Midbrain (tissue), 1 donor: ENCODE measurements around the gene HMX1.
A peak's percentile ranks its signal among the peaks of the same experiment; 100 is the strongest.

Experiments
- DNase-seq: peaks from one replicate; lab custom pipeline; 2025; lab: John Stamatoyannopoulos, UW

Gene HMX1

DNA sequence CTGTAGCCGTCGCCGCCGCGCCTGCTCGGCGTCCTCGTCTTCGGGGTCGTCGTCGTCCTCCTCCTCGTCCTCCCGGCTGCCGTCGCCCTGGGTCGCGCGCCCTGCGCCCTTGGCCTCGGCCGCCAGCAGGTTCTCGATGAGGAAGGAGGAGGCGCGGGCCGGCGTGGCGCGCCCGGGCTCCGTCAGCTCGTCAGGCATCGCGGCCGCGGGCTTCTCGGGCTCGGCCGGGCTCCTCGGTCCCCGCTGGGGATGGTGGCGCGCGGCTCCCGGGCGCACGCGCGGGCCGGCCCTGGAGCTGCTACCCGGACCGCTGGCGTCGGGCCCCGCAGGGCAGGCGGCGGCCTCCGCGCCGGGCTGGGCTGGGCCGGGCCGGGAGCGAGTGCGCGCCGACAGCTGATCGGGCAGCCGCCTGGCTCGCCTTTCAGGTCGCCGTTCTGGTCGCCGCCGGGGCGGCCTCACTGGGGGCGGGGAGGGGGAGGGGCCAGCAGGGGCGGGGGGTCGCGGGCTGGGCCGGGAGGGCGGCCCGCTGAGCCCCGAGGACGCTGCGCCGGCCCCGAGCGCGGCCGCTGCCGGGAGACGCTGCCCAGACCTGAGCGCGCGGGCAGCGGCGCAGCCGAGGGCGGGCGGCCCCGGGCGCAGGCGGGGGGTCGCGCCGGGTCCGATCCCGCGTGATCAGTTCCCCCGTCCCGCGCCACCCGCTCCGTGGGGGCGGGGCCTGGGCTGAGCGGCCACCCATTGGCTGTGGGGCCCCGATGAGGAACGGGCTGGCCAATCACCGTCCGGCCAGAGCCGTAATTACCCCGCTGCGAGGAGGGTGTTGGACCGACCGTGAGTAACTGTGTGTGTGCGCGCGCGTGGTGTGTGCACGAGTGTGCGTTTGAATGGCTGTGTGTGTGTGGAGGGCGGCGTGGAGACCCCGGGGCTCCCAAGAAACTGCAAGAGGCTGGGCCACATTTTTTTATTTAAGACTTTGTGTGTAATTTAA lies at the start of gene HMX1:
HMX1 (minus strand) TSS at position 423 of the 985 bp plus-strand sequence; CDS start at position 198, 225 bp downstream.
- DNase-seq: peak; percentile 73

DNA sequence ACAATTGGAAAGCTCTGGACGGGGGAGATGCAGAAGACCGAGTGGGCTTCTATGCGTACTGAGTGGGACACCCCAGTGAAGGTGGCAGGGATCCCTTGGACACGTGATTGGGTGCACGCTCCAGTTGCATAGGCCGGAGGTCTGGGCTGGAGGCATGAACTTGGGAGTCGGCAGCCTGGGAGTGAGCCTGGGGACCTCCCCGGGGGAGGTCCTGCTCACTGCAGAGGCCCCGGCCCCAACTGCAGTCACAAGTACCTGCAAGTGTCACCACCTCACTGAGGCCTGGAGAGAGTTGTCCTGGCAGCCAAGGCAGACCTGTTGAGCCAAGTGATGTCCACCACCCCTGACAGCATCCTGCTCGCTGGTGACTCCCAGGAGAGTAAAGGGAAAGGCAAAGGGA lies 49.3 kb upstream of the HMX1 start:
- no peak for DNase-seq

DNA sequence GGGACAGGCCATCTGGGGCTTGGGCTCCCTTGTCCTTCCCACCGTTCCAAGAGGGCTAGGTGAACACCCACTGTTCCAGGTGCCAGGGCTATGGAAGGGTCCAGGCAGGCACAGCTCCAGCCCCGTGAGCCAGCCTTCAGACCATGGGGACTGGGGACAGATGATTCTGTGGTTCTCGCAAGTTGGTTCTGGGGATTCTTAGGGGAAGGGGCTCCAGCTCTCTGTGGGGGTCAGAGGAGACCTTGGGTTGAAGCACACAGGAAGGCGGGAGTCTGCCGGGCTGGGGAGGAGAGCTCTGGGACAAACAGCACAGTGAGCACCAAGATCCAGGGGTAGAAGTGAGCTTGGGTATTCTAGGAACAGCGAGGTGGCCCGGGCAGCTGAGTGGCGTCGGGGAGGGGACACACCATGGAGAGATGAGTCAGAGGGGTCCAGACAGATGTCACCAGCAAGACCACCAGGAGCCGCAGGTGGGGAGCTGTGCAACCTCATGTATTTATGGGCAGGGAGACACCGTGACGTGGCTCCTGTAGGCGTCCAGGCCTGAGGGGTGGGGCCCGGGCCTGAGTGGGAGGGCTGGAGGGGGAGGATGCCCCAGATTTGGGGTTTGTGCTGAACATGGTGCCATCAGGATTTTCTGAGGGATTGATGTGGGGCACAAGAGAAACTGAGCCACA lies 48.8 kb upstream of the HMX1 start:
- no peak for DNase-seq

DNA sequence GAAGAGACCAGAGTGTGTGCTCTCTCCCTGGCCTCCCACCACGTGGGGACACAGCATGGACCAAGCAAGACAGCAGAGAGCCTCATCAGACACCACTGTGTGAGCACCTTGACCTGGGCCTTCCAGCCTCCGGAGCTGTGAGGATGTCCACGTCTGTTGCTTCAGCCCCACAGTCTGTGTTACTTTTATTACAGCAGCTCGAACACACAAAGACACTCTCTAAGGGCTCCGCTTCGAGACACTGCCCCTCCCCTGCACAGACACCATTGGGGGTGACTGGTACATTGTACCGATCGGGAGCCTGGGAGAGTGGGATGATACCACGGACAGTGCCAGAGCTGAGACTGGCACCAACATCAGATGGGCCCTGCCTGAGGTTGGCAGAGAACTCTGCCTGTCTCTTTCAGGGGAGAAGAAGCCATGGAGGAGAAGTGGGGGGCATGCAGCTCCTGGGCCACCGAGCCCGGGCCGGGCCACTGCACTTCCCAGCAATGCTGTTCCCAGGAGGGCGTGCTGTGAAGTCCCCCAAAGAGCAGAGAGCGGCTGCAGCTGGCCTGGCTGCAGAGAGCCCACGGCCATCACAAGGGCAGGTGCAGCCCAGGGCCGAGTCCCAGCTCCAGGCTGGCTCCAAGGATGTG lies 48.1 kb upstream of the HMX1 start:
- no peak for DNase-seq

DNA sequence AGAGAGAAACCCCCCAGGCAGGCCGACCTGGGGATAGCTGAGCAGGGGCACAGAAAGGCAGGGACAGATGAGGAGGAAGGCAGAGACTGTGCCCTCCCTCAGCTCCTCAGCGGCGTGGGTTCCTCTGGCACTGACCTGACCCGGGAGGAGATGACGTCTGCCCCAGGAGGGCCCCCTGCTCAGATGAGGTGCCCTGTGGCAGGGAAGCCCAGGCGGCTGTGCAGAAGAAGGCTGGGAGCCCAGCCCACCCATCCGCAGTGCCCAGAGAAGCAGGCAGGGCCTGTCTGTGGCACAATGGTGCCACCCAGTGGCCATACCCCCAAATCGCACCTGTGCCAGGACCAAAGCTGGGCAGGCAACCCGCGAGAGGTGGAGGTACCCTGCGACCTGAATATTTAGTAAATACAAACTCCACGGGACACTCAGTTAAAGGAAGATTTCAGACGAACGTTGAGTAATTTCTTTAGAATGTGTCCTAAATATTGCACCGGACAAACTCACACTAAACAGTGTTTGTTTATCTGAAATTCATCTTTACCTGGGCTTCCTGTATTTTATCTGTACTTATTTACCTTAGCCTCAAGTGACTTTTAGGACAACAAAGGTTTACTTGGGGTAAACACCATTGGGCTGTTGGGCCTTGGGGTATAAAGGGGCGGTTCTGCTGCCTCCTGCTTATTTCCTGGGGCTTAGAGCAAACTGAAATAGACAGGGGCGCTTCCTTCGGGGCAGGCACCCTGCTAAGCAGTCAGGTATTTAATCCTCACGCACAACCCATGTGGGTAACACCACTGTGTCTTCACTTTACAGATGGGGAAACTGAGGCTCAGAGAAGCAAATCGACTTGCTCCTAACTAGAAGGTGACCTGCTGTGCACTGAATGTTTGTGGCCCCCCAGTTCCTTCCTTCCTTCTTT lies 46.5 kb upstream of the HMX1 start:
- peak; percentile 55 for DNase-seq

DNA sequence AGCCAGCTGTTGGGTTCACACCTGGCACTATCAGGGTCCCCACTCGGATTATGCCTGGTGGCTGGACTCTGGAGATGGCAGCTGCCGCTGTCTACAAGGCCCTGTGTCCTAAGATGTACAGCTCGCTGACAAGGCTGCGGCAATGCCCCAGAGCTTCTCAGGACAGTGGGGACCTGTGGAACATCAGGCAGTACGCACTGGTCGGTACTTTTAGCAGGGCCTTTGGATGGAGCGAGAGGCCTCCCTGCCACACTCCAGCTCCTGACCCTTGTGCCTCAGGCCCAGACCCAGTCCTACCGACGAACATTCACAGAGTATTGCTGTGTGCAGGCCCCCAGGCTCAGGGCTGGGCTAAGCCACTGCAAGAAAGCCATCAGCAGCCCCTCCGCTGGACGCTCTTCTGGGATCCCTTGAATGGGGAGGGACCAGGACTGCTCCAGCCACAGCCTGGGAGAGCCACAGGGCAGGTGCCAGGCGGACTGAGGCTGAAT lies 45.7 kb upstream of the HMX1 start:
- DNase-seq: no peak

DNA sequence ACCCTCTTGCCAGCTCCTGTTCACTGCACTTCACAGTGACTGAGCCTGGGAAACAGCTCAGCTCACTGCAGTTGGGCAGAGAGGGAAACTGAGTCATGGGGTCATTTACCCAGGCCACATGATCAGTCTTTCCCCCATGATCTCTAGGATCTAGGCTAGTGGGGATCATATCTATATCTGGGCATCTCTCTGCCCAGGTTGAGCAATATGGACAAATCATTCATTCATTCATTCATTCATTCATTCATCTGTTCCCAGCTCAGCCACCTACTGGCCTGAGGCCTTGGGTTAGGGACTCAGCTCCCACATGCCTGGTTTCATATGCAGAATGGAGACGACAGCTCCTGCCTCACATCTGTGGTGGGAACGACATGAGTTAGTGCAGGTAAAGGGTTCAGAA lies 45.3 kb upstream of the HMX1 start:
- no peak for DNase-seq

DNA sequence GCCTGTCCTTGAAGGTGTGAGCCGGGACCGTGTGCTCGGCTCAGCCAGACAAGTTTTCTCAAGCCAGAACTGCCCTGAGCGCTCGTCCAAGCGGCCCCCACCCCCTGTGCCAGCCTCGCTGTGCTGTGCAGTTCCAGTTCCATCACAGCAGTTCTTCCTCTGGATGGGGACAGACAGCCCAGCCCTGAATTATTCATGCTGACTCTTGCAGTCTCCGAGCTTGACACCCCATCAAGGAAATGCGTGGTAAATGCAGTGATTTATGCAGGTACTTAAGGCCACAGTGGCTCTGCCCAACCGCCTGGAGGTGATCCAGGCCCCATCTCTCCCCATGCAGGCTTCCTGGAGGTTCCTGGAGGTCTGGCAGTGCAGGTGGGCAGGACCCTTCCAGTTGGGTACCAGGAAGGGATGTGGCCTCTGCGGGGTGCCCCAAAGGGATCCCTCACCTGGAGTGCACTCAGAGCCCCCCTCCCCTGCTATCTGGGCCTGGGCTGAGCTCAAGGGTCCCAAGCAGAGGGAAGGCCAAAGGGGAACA lies 44.8 kb upstream of the HMX1 start:
- no peak for DNase-seq

DNA sequence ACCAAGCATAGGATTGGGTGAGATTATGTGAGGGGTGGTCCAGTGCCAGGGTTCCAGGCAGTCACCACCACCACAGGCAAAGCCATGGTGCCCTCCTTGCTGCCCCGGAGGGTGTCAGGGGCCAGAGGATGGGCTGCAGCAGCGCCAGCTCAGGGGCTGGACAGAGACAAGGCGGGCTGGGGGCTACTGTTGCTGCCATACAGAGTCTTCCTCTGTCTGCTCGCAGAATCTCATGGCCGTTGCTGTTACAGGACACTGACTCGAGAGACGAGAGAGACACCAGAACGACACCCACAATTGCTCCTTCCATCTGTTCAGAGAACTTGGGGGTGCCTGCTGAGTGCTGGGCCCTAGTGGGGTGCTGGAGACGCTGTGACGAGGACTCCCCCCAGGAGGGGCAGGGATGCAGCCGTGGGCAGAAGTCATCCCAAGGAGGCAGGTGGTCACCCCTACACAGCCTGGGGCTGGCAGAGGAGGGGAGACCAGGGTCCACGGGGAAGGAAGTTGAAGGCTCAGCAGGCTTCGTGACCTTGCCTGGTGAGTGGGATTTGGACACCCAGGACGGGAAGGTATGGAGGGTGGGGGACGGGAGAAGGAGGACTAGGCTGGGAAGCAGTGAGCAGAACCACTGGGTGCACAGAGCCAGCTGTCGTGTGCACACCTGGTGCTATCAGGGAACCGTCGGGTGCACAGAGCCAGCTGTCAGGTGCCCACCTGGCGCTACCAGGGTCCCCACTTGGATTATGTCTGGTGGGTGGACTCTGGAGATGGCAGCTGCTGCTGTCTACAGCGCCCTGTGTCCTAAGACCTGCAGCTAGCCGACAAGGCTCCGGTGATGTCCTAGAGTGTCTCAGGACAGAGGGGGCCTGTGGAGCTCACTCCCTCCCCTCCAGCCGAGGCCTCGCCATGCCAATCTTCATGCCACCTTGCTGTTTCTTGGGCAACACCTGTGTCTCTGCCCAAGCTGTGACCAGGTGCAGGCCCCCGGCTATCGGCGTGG lies 43.9 kb upstream of the HMX1 start:
- DNase-seq: no peak

DNA sequence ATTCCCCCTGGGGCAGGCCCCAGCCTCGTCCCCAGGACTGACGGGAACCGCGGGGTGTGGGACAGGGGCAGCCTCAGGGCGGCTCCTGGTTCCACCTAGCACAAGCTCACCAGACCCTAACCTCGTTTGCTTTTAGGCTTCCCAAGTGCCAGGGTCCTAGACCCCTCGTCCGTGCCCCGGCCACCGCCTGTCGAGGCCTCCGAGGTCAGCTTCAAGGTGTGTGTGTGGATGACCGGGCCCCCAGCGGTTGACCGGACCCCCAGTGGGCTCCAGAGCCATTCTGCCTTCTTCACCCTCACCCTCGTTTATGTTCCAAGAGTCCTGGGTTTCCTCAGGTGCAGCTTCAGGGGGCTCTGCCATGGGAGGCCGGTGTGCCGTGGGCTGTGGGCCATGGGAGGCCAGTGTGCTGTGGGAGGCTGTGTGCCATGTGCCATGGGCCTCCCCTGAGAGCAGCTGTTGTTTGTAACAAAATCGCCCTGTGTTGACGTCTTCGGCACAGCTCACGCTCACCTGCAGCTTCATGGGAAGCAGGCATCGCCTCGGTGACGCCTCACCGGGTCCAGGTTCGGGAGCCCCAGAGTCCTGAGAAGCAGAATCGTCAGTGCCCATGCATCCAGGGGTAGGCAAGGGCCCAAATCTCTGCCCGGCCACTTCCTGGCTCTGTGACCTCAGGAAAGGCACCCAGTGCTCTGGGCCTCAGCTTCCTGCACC lies 43.0 kb upstream of the HMX1 start:
- no peak for DNase-seq

DNA sequence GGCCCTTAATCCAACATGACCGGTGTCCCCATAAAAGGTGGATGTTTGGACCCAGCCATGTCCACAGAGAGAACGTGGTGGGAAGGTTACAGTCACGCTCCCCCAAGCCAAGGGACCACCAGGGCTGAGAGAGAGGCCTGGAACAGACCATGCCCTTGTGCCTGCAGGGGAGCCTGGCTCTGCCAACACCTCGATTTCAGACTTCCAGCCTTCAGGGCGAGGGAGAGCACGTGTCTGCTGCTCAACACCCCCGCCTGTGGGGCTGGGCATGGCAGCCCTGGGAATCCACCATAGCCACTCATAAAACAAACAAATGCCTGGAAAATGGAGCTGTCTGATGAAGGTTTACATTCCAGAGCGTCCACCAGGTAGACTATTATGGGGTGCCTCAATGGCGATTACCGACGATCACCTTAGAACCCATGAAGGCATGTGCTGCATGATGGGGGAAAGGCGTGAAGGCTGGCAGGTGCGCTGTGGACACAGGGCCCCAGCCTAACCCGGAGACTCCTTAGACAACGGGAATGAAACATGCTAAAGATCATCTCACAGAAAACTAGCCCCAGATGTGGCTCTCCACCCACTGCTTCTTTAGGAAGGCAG lies 42.3 kb upstream of the HMX1 start:
- no peak for DNase-seq

DNA sequence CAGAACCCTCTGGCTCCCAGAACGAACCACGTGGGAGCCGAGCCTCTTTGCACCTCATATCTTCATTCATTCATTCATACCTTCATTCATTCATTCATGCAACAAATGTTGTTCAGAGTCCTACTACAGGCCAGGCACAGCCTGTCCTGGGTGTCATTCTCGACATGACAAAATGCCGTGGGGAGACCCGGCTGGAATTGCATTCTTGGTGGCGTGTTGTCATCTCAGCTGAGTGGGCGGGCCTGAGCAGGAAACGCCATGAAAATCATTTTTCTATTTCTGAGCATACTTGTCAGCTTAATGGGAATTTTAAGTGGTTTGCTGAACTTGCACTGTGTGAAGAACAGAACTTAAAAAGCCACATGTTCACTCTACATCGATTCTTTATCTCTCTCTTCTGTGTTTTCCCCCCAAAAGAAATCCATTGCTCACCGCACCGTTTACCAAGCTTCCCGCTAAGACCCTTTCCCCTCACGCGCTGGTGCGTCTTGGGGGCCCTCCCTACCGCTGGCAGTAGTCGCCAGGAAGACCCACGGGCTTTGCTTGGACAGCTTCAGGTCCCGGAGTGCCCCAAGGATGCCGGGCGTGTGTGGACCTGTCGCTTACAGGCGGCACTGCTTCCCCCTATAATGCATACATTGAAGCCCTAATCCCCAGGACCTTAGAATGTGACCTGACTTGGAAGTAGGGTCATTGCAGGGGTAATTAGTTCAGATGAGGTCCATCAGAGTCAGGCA lies 41.6 kb upstream of the HMX1 start:
- no peak for DNase-seq

DNA sequence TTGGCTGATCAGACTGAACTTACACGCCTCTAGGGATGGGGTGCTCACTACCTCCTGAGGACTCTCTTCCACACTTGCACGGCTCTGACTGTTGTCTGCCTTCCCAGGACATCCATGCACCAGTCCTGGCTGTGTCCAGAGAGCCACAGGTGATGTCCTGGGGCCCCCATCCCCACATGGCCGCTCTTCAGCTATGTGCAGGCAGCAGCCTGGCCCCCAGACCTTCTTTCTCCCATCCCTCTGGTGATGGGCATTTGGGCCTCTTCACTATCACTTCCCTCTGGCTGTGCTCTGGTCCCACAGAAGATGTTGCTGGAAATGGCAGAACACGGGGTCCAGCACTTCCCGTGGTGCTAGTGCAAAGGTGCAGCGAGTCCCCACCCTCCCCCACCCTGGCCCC lies 40.9 kb upstream of the HMX1 start:
- DNase-seq: no peak

DNA sequence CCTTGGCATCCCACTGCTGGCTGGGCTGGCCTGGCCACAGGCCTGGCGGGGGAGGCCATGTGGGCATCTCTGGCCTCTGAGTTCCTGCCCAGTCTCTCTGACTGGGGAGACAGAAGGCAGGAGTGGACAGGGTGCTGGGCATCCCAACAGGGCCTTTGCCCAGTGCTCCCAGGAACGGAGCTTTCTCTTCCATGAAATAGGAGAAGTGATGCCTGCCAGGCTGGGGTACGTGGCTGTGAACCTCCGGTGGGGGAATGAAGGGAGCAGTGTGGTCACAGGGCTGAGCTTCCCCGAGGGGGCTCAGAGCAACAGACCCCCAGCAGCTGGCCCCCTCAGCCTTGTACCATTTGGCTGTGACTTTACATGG lies 40.4 kb upstream of the HMX1 start:
- DNase-seq: no peak

DNA sequence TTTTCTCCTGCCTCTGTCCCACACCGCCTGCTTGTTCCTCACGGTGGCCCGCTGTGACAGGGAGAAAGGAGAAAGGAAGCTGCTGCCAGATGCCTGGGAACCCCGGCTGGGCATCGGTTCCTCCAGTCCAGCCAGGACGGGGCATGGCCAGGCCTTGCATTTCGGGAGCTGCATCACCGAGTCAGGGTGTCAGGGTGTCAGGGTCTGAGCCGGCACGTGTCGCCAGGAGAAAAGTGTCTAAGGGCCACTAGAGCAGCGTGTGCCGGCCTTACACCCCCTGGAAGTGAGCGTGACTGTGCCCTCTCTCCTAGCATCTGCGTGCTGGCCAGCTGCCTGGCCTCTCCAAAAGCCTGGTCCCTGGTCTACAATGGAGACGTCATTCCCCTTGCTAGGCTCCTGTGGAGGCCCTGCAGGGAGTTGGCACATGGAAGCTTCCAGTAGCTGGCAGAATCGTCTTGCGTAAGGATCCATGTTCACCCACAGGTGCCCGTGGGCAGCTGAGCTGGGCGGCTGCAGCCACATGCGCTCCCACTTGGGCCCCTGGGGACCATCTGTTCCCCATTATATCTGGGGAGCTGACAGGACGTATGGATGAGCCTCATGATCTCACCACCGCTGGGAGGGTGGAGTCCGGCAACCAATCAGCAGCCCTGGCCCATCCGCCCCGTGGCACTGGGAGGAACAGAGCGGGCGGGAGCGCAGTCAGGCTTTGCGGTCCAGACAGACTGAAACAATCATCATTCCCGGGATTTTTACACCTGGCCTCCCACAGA lies 39.9 kb upstream of the HMX1 start:
- DNase-seq: peak; percentile 13

DNA sequence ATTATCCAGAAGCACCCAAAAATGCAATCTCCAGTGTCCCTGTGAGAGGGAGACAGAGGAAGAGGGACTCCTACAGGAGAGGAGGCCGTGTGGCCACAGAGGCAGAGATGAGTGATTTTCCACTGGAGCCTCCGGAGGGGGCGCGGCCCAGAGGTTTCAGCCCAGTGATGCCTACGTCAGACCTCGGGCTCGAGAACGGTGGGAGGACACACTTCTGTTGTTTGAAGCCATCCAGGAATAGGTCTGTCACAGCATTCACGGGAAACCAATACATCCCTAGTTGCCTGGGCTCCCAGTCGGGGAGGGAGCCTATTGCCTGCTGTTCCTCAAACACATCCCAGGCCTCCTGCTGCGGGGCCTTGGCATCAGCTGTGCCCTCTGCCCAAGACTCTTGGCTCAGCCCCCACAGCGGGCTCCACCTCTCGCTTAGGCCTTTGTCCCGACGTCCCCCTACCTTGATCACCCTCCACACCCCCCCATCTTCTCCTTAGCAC lies 39.2 kb upstream of the HMX1 start:
- DNase-seq: no peak

DNA sequence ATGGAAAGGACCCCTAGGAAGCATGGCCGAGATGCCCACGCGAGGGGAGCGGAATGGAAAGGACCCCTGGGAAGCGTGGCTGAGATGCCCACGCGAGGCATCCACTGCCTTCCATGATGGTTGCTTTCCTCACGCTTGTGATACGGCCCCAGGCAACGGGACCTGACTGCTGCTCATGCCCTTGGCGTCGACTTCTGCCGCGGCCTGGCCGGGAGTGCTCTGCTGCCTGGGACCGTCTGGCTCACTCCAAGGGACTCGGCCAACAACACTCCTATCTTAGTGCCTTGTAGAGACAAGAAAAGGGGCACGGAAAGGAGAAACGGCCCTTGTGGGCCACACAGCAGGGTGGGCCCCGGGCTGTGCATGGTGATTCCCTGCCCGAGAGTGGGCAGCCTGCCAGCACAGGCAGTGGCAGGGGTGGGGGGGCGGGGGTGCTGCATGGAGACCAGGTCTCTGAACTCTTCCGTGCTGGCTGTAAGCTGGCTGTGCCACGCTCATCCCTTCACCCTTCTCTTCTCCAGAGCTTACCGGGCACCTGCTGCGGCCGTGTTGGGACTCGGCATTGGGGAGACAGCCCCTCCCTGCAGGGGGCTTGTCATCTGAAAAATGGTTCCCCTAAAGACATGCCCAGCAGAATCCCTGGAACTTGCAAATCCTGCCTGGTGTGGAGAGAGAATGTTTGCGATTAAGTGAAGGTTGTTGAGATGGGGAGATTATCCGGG lies 38.6 kb upstream of the HMX1 start:
- no peak for DNase-seq
